NCI-H524 treated with DMSO at 0.1 percent for 48 hours (cell line): ENCODE measurements around the gene TRMU.
"Not testable (repeated sequence)": the region's sequence is repeated elsewhere in the genome, so short reads cannot be mapped to it uniquely, and the experiment has no call there.

Experiments
- DNase-seq: peaks from one replicate; lab custom pipeline; 2025; lab: John Stamatoyannopoulos, UW

The TRMU gene

DNA sequence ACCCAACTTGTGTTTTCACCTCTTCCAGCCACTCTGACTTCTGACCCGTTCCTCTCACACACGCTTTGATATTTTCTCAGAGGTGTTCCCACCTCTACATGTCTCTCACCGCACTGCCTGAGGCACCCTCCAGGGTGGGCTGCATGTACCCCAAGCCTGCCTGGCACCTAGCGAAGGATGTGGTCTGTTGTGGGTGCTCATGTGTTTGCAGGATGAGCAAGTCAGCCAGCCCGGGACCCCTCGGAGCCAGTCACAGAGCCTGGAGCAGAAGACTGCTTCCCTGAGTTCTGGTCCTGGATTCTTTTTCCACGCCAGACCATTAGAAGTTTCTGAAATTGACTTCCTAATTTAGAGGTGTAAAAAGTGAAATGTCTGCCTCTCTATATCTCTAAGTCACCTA, 35.0 kb upstream of the TRMU start:
- no peak for DNase-seq

DNA sequence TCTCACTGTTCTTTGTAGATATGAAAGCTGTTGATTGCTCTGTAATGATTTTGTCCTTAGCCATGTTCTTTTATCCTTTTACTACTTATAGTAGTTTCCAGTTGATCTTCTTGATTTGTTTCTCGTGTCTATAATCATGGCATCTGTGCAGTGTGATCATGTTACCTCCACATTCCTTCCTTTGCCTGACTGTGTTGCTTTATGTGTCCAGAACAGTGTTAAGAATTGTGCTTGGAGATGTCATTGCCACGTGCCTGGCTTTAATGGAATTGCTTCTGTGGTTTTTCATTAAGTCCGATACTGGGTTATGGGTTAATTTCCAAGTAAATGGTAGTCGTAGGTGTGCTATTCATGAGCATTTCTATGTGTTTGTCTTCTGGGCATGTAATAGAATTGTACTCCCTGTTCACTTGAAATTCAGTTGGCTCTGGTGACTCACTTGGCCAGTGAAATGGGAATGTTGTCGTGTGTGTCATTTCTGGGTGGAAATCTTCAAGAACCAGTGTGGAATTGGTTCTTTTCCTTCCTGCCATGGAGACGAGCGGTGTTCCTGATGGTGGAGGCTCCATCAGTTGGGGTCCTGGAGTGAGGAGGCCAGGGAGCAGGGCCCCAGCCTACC, 32.1 kb upstream of the TRMU start:
- no peak for DNase-seq

DNA sequence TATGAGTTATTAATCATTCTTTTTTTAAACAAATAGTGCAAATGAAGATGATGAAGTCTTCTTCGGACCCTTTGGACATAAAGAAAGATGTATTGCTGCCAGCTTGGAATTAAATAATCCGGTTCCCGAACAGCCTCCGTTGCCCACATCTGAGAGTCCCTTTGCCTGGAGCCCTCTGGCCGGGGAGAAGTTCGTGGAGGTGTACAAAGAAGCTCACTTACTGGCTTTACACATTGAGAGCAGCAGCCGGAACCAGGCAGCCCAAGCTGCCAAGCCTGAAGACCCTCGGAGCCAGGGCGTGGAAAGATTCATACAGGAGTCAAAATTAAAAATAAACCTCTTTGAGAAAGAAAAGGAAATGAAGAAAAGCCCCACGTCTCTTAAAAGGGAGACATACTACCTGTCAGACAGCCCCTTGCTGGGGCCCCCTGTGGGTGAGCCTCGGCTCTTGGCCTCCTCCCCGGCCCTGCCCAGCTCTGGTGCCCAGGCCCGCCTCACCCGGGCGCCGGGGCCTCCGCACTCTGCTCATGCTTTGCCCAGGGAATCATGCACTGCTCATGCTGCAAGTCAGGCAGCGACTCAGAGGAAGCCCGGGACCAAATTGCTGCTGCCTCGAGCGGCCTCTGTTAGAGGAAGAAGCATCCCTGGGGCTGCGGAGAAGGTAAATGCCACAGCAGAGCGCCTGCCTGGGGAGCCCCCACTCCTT, 27.1 kb upstream of the TRMU start:
- DNase-seq = no peak

DNA sequence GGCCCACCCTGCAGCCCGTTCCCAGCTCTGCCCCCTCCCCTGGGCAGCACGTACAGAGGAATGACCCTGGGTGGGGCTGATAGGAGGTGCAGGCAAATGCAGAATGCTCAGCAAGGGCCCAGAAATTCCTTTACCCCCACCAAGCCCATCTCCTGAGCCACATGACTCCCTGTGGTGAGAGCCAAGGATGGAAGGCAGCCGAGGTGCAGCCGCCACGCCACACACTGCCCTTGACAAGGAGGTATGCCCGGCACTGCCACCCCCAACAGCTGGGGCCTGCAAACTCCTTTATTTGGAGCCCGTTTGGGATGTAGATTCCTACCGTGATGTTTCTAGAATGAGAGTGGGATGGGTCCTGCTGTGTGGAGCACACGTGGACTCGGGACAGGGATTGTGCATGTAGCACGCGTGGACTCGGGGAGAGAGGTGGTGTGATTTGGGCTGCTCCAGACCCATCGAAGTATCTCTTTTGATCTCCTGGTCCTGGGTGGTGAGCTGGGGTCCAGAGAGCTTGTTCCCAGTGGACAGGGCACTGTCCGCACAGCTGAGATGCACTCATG, 25.9 kb upstream of the TRMU start:
- DNase-seq = no peak

DNA sequence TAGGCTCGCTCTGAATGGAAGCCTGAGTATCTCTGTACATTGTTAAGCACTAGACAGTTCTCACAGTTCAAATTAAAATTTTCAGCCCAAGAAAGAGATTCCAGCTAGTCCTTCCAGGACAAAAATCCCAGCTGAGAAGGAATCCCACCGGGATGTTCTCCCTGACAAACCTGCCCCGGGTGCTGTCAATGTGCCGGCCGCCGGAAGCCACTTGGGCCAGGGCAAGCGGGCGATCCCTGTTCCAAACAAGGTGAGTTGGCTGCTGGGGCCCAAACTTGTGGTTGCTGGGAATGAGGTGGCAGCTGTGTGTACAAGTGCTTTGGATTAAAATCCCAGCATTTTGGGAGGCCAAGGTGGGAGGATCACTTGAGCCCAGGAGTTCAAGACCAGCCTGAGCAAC, 23.5 kb upstream of the TRMU start:
- DNase-seq = no peak

DNA sequence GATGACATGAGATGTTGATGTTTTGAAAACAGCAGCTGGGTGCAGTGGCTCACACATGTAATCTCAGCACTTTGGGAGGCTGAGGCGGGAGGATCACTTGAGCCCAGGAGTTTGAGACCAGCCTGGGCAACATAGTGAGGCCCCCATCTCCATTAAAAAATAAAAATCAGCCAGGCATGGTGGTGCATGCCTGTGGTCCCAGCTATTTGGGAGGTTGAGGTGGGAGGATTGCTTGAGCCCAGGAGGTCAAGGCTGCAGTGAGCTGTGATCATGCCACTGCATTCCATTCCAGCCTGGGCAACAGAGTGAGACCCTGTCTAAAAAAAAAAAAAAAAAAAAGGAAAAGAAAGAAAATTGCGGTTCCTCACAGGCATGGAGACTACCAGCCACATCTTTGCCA, 22.7 kb upstream of the TRMU start:
- not testable (repeated sequence) for DNase-seq

DNA sequence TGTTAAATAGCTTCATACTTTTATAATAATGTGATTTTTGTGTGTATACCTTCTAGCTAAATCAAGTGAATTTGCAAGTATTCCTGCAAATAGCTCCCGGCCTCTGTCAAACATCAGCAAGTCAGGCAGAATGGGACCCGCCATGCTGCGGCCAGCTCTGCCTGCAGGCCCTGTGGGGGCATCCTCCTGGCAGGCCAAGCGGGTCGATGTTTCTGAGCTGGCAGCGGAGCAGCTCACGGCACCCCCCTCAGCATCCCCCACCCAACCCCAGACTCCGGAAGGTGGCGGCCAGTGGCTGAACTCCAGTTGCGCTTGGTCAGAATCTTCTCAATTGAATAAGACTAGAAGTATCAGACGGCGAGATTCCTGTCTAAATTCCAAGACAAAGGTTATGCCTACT, 19.5 kb upstream of the TRMU start:
- DNase-seq = no peak

DNA sequence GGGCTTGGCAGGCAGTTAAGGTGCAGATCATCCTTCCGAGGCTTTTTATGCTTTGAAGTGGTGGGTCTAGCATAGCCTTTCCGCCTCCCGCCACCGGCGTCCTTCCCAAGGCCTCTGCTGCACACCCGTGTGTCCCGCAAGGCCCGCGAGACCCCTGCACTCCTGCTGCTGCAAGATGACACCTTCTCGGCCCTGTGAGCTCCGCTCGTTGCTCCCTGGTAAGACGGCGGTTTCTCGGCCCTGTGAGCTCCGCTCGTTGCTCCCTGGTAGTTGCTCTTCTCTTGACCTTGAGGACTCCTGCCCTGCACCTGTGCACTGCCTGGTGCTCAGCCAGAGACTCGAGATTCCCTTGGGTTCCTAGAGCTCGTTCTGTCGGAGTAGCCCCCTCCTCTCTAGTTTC, 17.9 kb upstream of the TRMU start:
- no peak for DNase-seq

DNA sequence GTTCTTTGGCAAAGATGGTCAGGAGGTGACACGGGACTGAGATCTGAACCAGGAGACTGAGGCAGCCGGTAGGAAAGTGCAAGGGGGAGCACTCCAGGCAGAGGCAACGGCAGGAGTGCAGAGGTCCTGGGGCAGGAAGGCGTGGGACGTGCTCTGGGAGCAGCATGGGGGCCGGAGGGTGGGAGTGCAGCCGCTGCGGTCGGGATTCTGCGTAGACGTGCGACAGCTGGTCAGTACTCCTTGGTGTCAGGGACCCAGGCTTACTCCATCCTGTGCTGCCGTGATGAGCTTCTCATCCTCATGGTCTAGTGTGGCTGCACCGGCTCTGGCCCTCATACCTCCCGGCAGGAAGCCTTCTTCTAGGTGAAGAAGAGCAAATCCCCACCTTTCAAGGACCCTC, 16.9 kb upstream of the TRMU start:
- DNase-seq = no peak

DNA sequence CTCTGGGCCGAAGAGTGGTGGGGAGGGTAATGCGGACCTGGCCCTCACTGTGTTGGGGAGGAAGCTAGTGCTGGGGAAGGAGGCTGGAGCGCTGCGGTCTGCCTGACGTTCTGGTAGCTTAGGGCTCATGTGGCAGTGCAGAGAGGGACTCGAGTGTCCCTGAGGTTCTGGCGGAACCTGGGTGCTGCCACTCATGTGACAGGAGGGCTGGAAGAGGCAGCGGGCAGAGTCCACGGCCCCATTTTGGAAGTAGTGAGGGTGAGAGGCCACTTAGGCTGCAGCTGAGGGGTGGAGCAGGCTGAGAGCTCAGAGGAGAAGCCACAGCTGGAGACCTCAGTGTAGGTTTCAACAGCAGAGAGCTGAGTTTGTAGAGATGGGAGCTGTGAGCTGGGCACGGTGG, 16.2 kb upstream of the TRMU start:
- DNase-seq = no peak

DNA sequence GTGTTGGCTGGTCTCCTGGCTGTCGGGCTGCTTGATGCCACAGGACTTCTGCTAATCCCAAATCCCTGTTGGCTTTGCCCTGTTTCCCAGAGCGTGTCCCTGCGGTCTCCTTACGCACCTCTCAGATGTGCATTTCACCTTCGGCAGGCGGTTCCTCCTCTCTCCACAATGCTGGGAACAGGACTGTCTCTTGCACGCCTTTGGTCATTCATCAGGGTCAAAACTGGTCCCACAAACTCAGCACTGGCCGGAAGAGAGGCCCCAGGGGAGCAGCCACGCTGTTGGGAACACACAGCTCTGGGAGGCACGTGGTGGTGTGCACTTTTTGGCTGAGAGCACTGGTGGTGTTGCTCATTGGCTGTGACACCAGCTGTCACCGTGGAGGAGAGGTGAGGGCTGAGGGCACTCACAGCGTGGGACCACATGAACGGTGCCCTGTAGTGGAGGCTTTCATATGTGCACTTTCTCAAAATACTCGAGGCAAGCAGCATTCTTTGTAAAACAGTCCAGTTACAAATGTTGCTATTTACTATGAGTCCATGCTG, 15.3 kb upstream of the TRMU start:
- DNase-seq = no peak

DNA sequence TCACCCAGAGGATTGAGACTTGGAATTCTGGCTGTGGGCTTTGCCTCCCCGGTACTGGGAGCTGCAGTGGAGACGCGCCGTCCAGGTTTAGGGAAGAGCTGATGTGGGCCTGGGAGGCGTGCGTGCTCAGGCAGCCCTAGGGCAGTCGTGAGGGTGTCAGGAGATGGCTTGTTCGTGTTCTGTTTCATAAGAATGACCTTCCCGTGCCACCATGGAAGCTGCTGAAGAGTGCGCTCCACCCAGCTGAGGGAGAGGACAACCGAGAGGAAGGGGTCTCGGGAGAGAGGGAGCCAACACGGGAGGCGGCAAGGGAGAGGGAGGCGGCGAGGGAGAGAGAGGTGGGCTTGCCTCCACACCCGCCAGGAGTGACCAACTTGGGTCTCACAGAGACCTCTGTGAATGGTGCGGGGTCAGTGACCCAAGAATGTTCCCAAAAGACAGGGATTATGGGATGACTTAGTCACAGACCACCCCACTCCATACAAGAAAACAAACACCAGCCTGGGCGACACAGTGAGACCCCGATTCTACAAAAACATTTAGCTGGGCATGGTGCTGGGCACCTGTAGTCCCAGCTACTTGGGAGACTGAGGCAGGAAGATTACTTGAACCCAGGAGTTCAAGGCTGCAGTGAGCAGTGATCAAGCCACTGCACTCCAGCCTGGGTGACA, 14.7 kb upstream of the TRMU start:
- no peak for DNase-seq

DNA sequence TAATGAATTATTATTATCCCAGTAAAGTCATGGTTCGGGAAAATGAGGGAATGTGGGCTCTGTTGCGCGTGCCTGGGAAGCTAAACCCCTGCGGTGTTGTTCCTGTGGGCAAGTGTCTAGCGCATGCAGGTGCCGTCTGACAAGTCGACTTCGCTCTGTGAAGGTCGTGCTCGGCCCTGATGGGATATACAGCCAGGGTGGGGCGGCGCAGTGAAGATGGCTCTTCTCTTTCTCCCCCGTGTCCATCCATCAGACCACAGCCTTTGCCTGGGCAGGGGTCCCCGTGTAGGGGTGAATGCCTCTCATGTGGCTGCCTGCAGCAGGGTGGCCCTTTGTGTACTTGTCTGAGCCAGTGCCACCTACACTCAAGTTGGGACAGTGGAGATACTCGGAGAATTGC, 12.8 kb upstream of the TRMU start:
- DNase-seq = no peak

DNA sequence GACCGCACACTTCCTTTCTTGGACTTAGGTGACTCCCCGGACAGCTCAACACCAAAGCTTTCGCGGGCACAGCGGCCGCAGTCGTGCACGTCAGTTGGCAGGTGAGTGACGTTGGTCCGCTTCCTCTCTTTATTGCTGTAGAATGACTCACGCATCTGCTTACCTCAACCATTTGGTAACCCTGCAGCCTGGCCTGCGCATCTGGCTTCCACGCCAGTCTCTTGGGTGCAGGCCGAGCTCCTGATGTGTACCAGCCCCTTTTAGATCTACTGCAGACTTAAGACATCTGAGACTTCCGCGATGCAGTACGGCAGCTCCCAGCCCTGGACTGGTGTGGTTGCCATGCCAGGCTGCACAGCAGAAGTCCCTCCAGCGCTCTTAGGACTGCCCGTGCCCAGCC, 12.4 kb upstream of the TRMU start:
- no peak for DNase-seq

DNA sequence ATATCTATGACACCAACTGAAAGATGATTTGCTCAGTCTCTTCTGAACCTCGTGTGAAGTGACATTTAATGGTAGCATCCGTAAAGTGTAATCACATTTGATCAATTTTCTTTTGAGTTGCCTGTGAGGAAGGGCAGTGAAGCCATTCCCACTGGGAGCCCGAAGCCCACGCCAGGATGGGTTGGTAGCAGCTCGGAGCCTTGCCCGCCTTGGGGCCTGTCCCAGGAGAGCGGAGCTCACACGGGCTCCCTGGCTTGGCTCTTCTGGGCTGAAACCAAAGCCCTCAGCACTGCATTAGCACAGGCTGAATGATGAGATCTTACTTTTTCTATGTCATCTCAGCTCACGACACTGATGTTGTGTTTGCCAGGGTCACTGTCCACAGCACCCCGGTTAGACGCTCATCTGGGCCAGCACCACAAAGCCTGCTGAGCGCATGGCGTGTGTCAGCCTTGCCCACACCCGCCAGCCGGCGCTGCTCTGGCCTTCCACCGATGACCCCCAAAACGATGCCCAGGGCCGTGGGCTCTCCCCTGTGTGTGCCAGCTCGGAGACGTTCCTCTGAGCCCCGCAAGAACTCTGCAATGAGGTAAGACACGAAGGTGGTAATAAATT, 9.3 kb upstream of the TRMU start:
- no peak for DNase-seq

DNA sequence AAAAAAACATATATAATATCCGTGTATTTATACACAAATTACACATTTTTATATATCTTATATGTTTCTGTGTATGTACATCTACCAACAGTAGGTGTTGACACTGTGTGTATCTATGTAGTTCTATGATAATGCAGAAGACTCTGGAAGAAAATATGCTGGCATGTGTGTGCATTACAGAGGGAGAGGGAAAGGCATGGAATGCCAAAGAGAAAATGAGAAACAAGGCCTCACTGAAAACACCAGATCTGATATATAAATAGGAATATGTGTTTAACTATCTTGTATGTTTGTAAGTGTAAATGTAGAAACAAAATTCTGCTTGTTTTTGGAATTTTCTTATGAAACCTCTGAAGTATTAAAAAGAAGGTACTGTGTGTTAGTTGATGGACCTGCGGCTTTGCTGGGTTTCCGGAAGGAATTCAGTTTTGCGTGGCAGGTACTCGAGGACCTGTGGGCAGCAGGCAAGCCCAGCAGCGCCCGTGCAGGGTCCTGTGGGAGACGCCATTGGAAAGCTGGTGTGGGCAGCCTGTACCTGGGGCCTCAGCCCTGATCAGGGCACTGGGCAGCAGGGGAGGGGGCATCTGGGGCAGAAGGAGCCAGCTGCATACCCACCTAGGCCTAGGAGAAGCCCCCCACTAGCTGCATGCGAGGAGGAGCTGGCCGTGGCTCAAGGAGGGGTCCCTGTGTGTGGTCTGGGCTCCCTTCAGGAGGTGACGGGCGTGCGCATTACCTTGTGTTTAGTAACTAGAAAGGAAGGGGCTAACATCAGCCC, 7.6 kb upstream of the TRMU start:
- DNase-seq = no peak

DNA sequence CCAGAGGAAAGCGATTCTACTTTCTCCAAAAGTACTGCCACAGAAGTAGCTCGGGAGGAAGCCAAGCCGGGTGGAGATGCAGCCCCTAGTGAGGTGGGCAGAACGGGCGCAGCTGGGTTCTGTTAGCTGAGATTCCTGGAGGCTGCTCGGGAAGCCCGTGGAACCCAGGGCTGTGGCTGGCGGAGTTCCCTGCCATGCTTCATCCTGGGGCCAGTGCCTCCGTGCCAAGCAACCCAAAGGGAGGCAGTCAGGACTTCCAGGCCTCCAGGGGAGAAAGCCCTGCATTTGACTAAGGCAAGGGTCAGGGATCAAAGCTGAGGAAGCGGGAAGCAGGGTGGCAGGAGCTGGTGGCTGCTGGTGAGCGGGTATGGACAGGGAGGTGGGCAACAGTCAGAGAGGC, 6.7 kb upstream of the TRMU start:
- DNase-seq = no peak

DNA sequence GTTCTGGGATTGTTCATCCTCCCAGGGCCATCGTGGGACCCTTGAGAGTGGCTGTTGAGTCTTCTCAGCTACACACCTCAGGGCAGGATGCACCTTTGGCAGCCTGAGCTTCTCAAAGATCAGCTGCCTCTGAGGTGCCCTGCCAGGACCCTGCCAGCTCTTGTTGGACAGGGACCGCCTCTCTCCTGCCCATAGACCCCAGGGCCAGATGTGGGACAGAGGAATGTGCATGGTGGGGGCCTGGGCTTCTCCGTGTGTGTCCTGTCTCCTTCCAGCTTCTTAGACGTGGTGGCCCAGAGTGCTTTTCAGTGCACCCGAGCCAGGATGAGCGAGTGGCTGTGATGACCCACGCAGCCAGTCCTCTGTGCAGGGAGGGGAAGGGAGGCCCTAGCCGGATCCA, 5.9 kb upstream of the TRMU start:
- no peak for DNase-seq

DNA sequence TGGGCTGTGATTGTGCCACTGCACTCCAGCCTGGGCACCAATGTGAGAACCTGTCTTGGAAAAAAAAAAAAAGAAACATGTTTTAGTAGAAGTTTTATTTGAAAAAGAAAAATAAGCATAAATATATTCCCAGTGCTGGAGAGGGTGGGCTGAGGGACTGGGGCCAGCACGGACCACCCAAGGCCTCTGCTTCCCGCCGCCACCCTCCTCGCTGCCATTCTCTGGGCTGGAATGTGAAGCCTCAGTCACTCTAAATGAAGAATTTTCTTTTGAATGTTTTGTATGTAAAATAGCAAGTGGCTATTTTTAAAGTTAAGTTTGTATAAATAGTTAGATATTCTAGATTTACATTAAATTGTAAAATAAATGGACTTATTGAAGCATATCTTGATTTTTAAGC, 5.1 kb upstream of the TRMU start:
- no peak for DNase-seq

DNA sequence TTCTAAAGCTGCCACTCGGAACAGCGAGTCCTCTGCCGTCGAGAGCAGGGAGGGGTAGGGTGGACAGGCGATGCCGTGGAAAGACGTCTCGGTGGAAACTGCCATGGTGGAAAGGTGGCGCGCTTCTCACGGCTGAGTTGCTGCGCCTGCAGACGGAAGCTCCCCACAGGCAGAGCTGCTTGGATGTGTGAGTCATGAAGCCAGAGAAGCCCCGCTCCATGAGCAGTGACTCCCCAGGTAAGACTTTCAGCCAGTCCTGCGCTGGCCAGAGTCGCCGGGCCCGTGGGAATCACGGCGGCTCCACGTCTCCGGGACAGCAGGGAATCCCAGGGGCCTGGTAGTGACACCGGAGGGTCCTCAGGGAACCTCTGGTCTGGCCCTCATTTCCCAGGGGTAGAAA, 4.0 kb upstream of the TRMU start:
- DNase-seq = no peak

DNA sequence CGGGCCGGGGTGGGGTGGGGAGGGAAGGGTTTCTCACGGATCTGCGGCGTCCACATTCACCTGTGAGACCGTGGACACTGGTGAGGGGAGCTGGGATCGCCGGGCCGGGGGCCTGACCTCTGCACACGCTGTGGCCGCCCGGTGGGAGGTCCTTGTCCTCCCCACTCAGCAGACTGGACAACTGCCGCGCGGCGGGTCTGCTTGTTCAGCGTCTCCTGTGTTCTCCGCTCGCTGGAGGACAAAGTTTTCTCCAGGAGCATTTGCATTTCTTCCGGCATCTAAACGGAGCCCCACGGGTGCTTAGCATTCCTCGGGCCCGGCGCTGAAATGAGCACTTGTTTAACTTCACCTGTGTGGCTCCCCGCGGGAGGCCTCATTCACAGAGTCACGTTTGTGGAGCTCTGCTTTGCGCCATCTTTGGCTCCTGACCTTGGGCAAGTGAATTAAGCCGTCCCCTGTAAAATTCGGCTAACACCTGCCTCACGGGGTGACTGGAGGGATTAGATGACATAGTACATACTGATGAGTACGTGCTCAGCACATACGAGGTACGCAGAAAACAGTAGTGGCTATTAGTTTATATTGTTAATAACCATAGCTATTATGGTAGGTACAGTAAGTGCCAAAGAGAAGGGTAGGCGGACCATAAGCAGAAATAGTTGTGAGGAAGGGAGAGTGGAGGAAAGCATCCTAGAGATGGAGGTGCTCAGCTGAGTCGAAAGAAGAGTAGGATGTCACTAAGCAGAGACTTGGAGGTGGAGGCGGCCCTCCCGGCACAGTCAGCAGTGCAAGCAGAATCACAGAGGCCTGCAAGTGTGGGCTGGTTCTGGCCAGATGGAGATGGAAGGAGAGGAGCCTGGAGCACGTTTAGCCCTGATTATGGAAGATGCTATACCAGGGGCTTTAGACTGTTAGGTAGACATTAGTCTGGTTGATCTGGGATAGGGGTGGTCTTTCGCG, 885 bp downstream of the TRMU start:
- DNase-seq = no peak
